ENCODE results near the gene PLAGL1. TPM values are rescaled to one million over a fixed set of nuclear protein-coding genes. Genes with fewer than 3 reads are reported as not detected.
"Not testable (repeated sequence)": the region's sequence is repeated elsewhere in the genome, so short reads cannot be mapped to it uniquely, and the experiment has no call there.

PLAGL1 gene
- total RNA-seq, 4 donors from 2014 or later = 11.8 to 17.9 (median 16.0) TPM

DNA sequence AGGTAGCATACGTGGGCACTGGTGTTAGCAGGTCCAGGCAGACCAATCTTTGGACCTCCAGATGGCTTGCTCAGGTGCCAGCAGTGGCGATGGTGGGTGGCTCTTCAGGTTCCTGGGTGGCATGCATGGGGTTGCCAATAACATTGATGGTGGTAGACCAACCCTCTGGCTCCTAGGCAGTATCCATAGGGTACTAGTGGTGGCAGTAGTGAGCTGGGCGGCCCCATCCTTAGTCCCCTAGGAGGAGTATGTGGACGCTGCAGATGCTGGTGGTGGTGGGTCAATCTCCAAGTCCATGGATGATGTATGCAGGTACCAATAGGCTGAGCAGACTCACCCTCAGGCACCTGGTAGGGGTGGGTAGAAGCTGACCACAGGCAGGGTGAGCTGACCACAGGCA is 73.2 kb downstream of the PLAGL1 start:
- H3K4me3 ChIP-seq = no peak overlapping the region
- no peak overlapping the region for H3K27ac ChIP-seq (replicated peaks in 1 of 4)
- no peaks in the 10 kb centered on the region for H3K27me3 ChIP-seq
- no peak for TF ChIP-seq EP300 (IDR thresholded peaks at IDR 0.05)
- no peak for TF ChIP-seq POLR2A (IDR thresholded peaks at IDR 0.05; ENCODE audit: low read depth)
- no peak for TF ChIP-seq POLR2AphosphoS5 (IDR thresholded peaks at IDR 0.05)
- TF ChIP-seq, protein P1, sequence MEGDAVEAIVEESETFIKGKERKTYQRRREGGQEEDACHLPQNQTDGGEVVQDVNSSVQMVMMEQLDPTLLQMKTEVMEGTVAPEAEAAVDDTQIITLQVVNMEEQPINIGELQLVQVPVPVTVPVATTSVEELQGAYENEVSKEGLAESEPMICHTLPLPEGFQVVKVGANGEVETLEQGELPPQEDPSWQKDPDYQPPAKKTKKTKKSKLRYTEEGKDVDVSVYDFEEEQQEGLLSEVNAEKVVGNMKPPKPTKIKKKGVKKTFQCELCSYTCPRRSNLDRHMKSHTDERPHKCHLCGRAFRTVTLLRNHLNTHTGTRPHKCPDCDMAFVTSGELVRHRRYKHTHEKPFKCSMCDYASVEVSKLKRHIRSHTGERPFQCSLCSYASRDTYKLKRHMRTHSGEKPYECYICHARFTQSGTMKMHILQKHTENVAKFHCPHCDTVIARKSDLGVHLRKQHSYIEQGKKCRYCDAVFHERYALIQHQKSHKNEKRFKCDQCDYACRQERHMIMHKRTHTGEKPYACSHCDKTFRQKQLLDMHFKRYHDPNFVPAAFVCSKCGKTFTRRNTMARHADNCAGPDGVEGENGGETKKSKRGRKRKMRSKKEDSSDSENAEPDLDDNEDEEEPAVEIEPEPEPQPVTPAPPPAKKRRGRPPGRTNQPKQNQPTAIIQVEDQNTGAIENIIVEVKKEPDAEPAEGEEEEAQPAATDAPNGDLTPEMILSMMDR (IDR thresholded peaks at IDR 0.05) = no peak
- WGBS = 100% methylated on average over 1 of the region's 4 CpGs
- no peaks in the 10 kb centered on the region for H3K36me3 ChIP-seq
- H3K4me1 ChIP-seq = no peaks in the 10 kb centered on the region
- no peak for DNase-seq (ENCODE audit: extremely low spot score)
- H3K9me3 ChIP-seq = peaks cover 0 to 11% (median 0%) of the 10 kb centered on the region in 4 donors
- intact Hi-C loops (cut with DNase I) = no loop called here

DNA sequence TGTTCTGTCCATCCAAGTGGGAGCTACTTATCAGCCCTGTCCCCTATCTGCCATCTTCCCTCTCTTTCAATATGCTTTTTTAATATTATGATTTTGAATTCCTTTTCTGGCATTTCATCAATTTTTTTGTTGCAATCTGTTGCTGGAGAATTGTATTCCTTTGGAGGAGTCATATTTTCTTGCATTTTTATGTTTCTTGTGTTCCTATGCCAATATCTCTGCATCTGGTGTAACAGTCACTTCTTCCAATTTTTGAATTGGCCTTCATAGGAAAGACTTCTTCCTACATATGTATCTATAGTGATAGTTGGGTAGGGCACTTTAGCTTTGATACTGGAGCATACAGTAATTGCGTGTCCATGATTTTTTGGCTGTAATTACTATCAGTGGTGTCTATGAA is 73.7 kb downstream of the PLAGL1 start:
- no peak overlapping the region for H3K4me3 ChIP-seq
- H3K9me3 ChIP-seq = peaks cover 0 to 11% (median 0%) of the 10 kb centered on the region in 4 donors
- WGBS = 94% methylated on average over 1 of the region's 1 CpG
- no peak for TF ChIP-seq POLR2A (IDR thresholded peaks at IDR 0.05; ENCODE audit: low read depth)
- no peak for TF ChIP-seq EP300 (IDR thresholded peaks at IDR 0.05)
- TF ChIP-seq POLR2AphosphoS5 (IDR thresholded peaks at IDR 0.05) = no peak
- TF ChIP-seq, protein P1 (IDR thresholded peaks at IDR 0.05) = no peak
- H3K27me3 ChIP-seq = no peaks in the 10 kb centered on the region
- H3K36me3 ChIP-seq = no peaks in the 10 kb centered on the region
- H3K4me1 ChIP-seq = no peaks in the 10 kb centered on the region
- intact Hi-C loops (cut with DNase I) = no loop called here
- no peak overlapping the region for H3K27ac ChIP-seq (replicated peaks in 1 of 4)
- no peak for DNase-seq (ENCODE audit: extremely low spot score)

DNA sequence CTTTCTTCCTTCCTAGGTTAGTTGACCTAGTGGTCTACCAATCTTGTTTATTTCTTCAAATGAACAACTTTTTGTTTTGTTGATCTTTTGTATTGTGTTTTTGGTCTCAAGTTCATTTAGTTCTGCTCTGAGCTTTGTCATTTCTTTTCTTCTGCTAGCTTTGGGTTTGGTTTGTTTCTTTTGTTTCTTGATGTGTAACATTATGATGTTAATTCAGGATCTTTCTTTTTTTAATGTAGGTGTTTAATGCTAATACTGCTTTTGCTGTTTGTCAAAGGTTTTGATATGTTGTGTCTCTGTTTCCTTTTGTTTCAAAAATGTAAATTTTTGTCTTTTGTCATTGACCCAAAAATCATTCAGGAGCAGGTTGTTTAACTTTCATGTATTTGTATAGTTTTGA is 78.1 kb downstream of the PLAGL1 start:
- H3K27me3 ChIP-seq = no peaks in the 10 kb centered on the region
- DNase-seq (ENCODE audit: extremely low spot score) = no peak
- intact Hi-C loops (cut with DNase I) = no loop called here
- H3K9me3 ChIP-seq = peaks cover 0 to 11% (median 0%) of the 10 kb centered on the region in 4 donors
- H3K36me3 ChIP-seq = no peaks in the 10 kb centered on the region
- no peak overlapping the region for H3K4me3 ChIP-seq
- TF ChIP-seq, protein P1 (IDR thresholded peaks at IDR 0.05) = no peak
- TF ChIP-seq POLR2AphosphoS5 (IDR thresholded peaks at IDR 0.05) = no peak
- TF ChIP-seq POLR2A (IDR thresholded peaks at IDR 0.05; ENCODE audit: low read depth) = no peak
- no peak for TF ChIP-seq EP300 (IDR thresholded peaks at IDR 0.05)
- H3K27ac ChIP-seq (replicated peaks in 1 of 4) = no peak overlapping the region
- H3K4me1 ChIP-seq = no peaks in the 10 kb centered on the region

DNA sequence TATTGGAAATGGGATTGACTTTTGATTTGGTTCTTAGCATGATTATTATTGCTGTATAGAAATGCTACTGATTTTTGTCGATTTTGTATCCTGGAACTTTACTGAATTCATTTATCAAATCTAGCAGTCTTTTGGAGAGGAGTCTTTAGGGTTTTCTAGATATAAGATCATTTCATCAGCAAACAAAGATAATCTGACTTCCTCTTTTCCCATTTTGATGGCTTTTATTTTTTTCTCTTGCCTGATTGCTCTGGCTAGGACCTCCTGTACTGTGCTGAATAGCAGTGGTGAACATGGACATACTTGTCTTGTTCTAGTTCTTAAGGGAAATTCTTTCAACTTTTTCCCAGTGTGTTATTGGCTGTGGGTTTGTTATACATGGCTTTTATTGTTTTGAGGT is 79.2 kb downstream of the PLAGL1 start:
- 96% methylated on average over 1 of the region's 1 CpG for WGBS
- H3K4me3 ChIP-seq = no peak overlapping the region
- peaks cover 0 to 11% (median 0%) of the 10 kb centered on the region in 4 donors for H3K9me3 ChIP-seq
- no peak for DNase-seq (ENCODE audit: extremely low spot score)
- no peak overlapping the region for H3K27ac ChIP-seq (replicated peaks in 1 of 4)
- TF ChIP-seq, protein P1 (IDR thresholded peaks at IDR 0.05) = no peak
- TF ChIP-seq EP300 (IDR thresholded peaks at IDR 0.05) = no peak
- TF ChIP-seq POLR2A (IDR thresholded peaks at IDR 0.05; ENCODE audit: low read depth) = no peak
- no peak for TF ChIP-seq POLR2AphosphoS5 (IDR thresholded peaks at IDR 0.05)
- H3K36me3 ChIP-seq = no peaks in the 10 kb centered on the region
- no peaks in the 10 kb centered on the region for H3K27me3 ChIP-seq
- H3K4me1 ChIP-seq = no peaks in the 10 kb centered on the region
- intact Hi-C loops (cut with DNase I) = no loop called here

DNA sequence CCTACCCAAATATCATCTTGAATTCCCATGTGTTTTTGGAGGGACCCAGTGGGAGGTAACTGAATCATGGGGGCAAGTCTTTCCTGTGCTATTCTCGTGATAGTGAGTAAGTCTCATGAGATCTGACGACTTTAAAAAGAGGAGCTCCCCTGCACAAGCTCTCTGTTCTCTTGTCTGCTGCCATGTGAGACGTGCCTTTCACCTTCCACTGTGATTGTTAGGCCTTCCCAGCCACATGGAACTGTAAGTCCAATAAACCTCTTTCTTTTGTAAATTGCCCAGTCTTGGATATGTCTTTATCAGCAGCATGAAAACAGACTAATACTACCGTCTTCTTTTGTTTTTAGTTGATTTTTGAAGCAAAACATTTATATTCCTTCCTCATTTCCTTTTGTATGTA is 91.0 kb downstream of the PLAGL1 start:
- H3K36me3 ChIP-seq; H3K4me3 ChIP-seq; DNase-seq (ENCODE audit: extremely low spot score); H3K4me1 ChIP-seq; intact Hi-C loops (cut with DNase I); H3K27ac ChIP-seq (replicated peaks in 1 of 4); H3K27me3 ChIP-seq: not testable (repeated sequence)
- WGBS = 86% methylated on average over 4 of the region's 4 CpGs
- peaks cover 0 to 15% (median 12%) of the 10 kb centered on the region in 4 donors for H3K9me3 ChIP-seq

Measured in esophagus muscularis mucosa (tissue), 4 donors.